ENCODE data around the gene ARID3C. TPM values are rescaled to one million over a fixed set of nuclear protein-coding genes. Genes with fewer than 3 reads are reported as not detected.

Gene ARID3C
- total RNA-seq, 2 experiments from 2014 or later, result 0.29 to 0.32 TPM

DNA sequence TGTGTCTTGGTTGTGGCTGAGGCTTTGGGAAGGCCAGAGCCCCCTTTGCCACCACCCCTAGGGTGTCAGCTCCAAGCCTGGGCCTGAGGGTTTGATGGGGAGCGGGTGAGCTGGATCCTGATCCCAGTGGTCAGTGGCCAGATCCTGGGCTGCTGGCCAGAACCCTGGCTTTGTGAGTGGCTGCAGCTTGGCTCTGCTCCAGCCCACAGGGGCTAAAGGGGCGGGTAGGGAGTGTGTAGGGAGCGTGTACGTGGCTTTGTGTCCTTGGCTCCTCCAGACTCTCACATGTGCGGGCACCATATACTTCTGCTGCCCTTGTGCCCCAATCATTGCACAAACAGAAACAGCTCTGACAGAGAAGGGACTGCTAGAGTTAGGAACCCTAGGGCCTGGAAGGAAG is 21.9 kb upstream of the ARID3C start:
- H3K27me3 Mint-ChIP-seq, result no peaks in the 10 kb centered on the region
- TF ChIP-seq, protein P1, sequence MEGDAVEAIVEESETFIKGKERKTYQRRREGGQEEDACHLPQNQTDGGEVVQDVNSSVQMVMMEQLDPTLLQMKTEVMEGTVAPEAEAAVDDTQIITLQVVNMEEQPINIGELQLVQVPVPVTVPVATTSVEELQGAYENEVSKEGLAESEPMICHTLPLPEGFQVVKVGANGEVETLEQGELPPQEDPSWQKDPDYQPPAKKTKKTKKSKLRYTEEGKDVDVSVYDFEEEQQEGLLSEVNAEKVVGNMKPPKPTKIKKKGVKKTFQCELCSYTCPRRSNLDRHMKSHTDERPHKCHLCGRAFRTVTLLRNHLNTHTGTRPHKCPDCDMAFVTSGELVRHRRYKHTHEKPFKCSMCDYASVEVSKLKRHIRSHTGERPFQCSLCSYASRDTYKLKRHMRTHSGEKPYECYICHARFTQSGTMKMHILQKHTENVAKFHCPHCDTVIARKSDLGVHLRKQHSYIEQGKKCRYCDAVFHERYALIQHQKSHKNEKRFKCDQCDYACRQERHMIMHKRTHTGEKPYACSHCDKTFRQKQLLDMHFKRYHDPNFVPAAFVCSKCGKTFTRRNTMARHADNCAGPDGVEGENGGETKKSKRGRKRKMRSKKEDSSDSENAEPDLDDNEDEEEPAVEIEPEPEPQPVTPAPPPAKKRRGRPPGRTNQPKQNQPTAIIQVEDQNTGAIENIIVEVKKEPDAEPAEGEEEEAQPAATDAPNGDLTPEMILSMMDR (IDR thresholded peaks at IDR 0.05), result no peak
- H3K36me3 Mint-ChIP-seq (ENCODE audit: low read depth), result peaks cover 28% of the 10 kb centered on the region
- no peak overlapping the region for H3K4me3 Mint-ChIP-seq
- ATAC-seq, result no peak
- CTCF ChIA-PET, result interaction anchor here (0.7 to 10.0 kb wide), 3 partner anchors 13 to 52 kb away, joined by 3 to 133 read pairs (median 54); partner anchors contain the start of genes CCL27 and SIGMAR1
- POLR2A ChIA-PET, result interaction anchor here (0.7 to 2.3 kb wide), 3 partner anchors 10 to 412 kb away, joined by 3 to 8 read pairs (median 4); partner anchors contain the start of gene SIGMAR1
- H3K27ac Mint-ChIP-seq, result no peak overlapping the region
- DNase-seq, result no peak
- no peaks in the 10 kb centered on the region for H3K9me3 Mint-ChIP-seq
- intact Hi-C loops (cut with micrococcal nuclease), result no loop called here
- peaks cover 35% of the 10 kb centered on the region for H3K4me1 Mint-ChIP-seq (ENCODE audit: low read depth)

DNA sequence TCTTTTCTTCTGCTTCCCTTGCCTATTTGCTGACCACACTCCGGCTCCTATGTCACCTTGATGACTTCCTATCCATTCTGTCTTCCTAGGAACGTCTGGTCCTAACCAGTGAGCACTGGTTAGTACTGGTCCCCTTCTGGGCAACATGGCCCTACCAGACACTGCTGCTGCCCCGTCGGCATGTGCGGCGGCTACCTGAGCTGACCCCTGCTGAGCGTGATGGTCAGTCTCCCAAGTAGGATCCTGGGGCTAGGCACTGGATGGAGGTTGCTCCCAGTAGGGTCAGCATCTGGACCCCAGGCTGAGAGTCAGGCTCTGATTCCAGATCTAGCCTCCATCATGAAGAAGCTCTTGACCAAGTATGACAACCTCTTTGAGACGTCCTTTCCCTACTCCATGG is 19.8 kb upstream of the ARID3C start:
- ChIA-PET POLR2A (interaction anchor here (3.8 to 4.2 kb wide), 2 partner anchors 11 to 13 kb away, joined by 34 to 63 read pairs; partner anchors contain the start of genes CCL27 and SIGMAR1), CTCF (interaction anchor here (1.0 to 10.0 kb wide), 4 partner anchors 14 to 54 kb away, joined by 3 to 133 read pairs (median 29); partner anchors contain the start of genes CCL27 and SIGMAR1)
- Mint-ChIP-seq H3K27me3 (no peaks in the 10 kb centered on the region), H3K27ac (no peak overlapping the region), H3K4me3 (peak overlapping the region; percentile 80), H3K4me1 (ENCODE audit: low read depth) (peaks cover 36% of the 10 kb centered on the region), H3K9me3 (no peaks in the 10 kb centered on the region), H3K36me3 (ENCODE audit: low read depth) (peaks cover 28% of the 10 kb centered on the region)
- intact Hi-C loops (cut with micrococcal nuclease), result no loop called here
- no peak for ATAC-seq
- no peak for DNase-seq
- TF ChIP-seq, protein P1 (IDR thresholded peaks at IDR 0.05), result no peak

DNA sequence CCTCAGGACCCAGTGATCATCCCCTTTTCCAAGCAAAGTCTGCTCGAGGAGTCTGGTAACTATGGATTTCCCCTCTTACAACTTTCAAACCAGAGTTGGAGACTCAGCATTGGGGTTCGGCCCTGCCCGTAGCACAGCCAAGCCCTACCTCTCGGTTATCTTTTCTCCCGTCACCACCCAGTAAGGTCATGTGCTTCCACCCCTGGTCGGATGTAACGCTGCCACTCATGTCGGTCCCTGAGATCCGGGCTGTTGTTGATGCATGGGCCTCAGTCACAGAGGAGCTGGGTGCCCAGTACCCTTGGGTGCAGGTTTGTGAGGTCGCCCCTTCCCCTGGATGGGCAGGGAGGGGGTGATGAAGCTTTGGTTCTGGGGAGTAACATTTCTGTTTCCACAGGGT is 18.8 kb upstream of the ARID3C start:
- ATAC-seq, result no peak
- Mint-ChIP-seq H3K4me3 (peak overlapping the region; percentile 80), H3K27me3 (no peaks in the 10 kb centered on the region), H3K36me3 (ENCODE audit: low read depth) (peaks cover 28% of the 10 kb centered on the region), H3K4me1 (ENCODE audit: low read depth) (peaks cover 30% of the 10 kb centered on the region), H3K27ac (peak overlapping the region; percentile 85), H3K9me3 (no peaks in the 10 kb centered on the region)
- TF ChIP-seq, protein P1 (IDR thresholded peaks at IDR 0.05), result no peak
- ChIA-PET CTCF (interaction anchor here (1.8 to 10.0 kb wide), 3 partner anchors 13 to 36 kb away, joined by 7 to 133 read pairs (median 54); partner anchors contain the start of genes CCL27, RPP25L and SIGMAR1), POLR2A (interaction anchor here (1.0 to 4.2 kb wide), 6 partner anchors 12 to 189 kb away, joined by 3 to 63 read pairs (median 4); partner anchors contain the start of genes CCL27, DNAI1, FAM219A and SIGMAR1)
- DNase-seq, result peak; percentile 14
- intact Hi-C loops (cut with micrococcal nuclease), result no loop called here

DNA sequence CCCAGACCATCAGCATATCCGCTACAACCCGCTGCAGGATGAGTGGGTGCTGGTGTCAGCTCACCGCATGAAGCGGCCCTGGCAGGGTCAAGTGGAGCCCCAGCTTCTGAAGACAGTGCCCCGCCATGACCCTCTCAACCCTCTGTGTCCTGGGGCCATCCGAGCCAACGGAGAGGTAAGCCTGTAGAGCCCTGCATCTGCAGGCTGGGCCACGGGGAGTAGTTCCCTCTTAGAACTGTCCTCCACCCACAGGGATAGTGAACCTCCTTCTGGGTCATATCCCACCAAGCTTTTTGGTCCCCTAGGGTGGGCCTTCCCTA is 18.2 kb upstream of the ARID3C start:
- Mint-ChIP-seq H3K27ac (peak overlapping the region; percentile 85), H3K4me1 (ENCODE audit: low read depth) (peaks cover 24% of the 10 kb centered on the region), H3K27me3 (no peaks in the 10 kb centered on the region), H3K4me3 (peak overlapping the region; percentile 80), H3K36me3 (ENCODE audit: low read depth) (peaks cover 25% of the 10 kb centered on the region), H3K9me3 (no peaks in the 10 kb centered on the region)
- CTCF ChIA-PET, result interaction anchor here (0.9 to 10.0 kb wide), 14 partner anchors 11 to 465 kb away, joined by 3 to 133 read pairs (median 4); partner anchors contain the start of genes CCL27, DCTN3, RPP25L and SIGMAR1
- TF ChIP-seq, protein P1 (IDR thresholded peaks at IDR 0.05), result peak; percentile 2
- POLR2A ChIA-PET, result interaction anchor here (0.8 to 4.2 kb wide), 11 partner anchors 9 to 189 kb away, joined by 3 to 63 read pairs (median 3); partner anchors contain the start of genes CCL27, DCTN3, DNAI1 and FAM219A
- intact Hi-C loops (cut with micrococcal nuclease), result no loop called here
- DNase-seq (no peak), ATAC-seq (no peak)

Data from activated CD8-positive, alpha-beta T cell treated with anti-CD3 and anti-CD28 coated beads for 36 hours (primary cell).